C4-2B (cell line): ENCODE measurements around the gene MEN1.

Experiments used
- CTCF ChIP-seq: fragments of 450-650 bp; conservative IDR thresholded peaks from 2 replicates; pipeline ENCODE4 v1.5.1; 2017; ENCODE audit warnings: mild to moderate bottlenecking
- ZFX ChIP-seq: fragments of 450-650 bp; IDR thresholded peaks from 2 replicates; pipeline ENCODE4 v1.6.1; 2017

- TF ChIP-seq CTCF, result no peak
- no peak for TF ChIP-seq ZFX
These were observed 21.1 kb upstream of the MEN1 start for GRCh38 chr11:64831411-64831891.
